ENCODE data around the gene MBD6. TPM values are rescaled to one million over a fixed set of nuclear protein-coding genes. Genes with fewer than 3 reads are reported as not detected.
"Not testable (repeated sequence)": the region's sequence is repeated elsewhere in the genome, so short reads cannot be mapped to it uniquely, and the experiment has no call there.

Gene MBD6
- total and polyA plus RNA-seq, 7 donors = 11.6 to 52.9 (median 29.5) TPM

- no peak overlapping the region for H3K4me3 ChIP-seq
- DNase-seq (no peak), ATAC-seq (no peak)
- no peak overlapping the region for H3K27ac ChIP-seq
- intact Hi-C loops (cut with DNase I) = no loop called here
- H3K4me1 ChIP-seq = peaks cover 3% of the 10 kb centered on the region
- 83 to 95% (median 85%) methylated on average over 2 of the region's 2 CpGs for WGBS, 3 donors
- H3K27me3 ChIP-seq (ENCODE audit: insufficient read depth in 3 of 3, low read length in 2 of 3) = peaks cover 0 to 16% (median 6%) of the 10 kb centered on the region in 3 donors
- no peaks in the 10 kb centered on the region for H3K36me3 ChIP-seq (ENCODE audit: insufficient read depth in 1 of 2, low read depth in 1 of 2)
- H3K9me3 ChIP-seq = no peaks in the 10 kb centered on the region
- no peak for TF ChIP-seq CTCF (IDR thresholded peaks at IDR 0.05)
These were observed 31.8 kb downstream of the MBD6 start for GRCh38 chr12:57554453-57554852.

- H3K36me3 ChIP-seq (ENCODE audit: insufficient read depth in 1 of 2, low read depth in 1 of 2) = no peaks in the 10 kb centered on the region
- ATAC-seq (no peak), DNase-seq (no peak)
- H3K4me3 ChIP-seq = no peak overlapping the region
- H3K27me3 ChIP-seq (ENCODE audit: insufficient read depth in 3 of 3, low read length in 2 of 3) = peaks cover 0 to 12% (median 5%) of the 10 kb centered on the region in 3 donors
- intact Hi-C loops (cut with DNase I) = no loop called here
- 95 to 100% (median 98%) methylated on average over 1 of the region's 1 CpG for WGBS, 3 donors
- H3K4me1 ChIP-seq = peaks cover 2% of the 10 kb centered on the region
- no peak overlapping the region for H3K27ac ChIP-seq
- no peak for TF ChIP-seq CTCF (IDR thresholded peaks at IDR 0.05)
- H3K9me3 ChIP-seq = no peaks in the 10 kb centered on the region
These were observed 32.3 kb downstream of the MBD6 start for GRCh38 chr12:57554897-57555296.

- H3K9me3 ChIP-seq = no peaks in the 10 kb centered on the region
- intact Hi-C loops (cut with DNase I) = no loop called here
- 80 to 93% (median 83%) methylated on average over 4 of the region's 4 CpGs for WGBS, 3 donors
- H3K4me1 ChIP-seq = no peaks in the 10 kb centered on the region
- no peaks in the 10 kb centered on the region for H3K36me3 ChIP-seq (ENCODE audit: insufficient read depth in 1 of 2, low read depth in 1 of 2)
- H3K4me3 ChIP-seq = no peak overlapping the region
- ATAC-seq (no peak), DNase-seq (no peak)
- H3K27me3 ChIP-seq (ENCODE audit: insufficient read depth in 3 of 3, low read length in 2 of 3) = peaks cover 0 to 9% (median 0%) of the 10 kb centered on the region in 3 donors
- H3K27ac ChIP-seq = no peak overlapping the region
- TF ChIP-seq CTCF (IDR thresholded peaks at IDR 0.05) = no peak
These were observed 36.2 kb downstream of the MBD6 start for GRCh38 chr12:57558864-57559263.

GRCh38 chr12:57560516-57560915, 37.9 kb downstream of the MBD6 start:
- H3K27me3 ChIP-seq (ENCODE audit: insufficient read depth in 3 of 3, low read length in 2 of 3) = peaks cover 0 to 9% (median 0%) of the 10 kb centered on the region in 3 donors
- no peaks in the 10 kb centered on the region for H3K4me1 ChIP-seq
- intact Hi-C loops (cut with DNase I) = no loop called here
- DNase-seq = no peak
- no peaks in the 10 kb centered on the region for H3K36me3 ChIP-seq (ENCODE audit: insufficient read depth in 1 of 2, low read depth in 1 of 2)
- no peak for TF ChIP-seq CTCF (IDR thresholded peaks at IDR 0.05)
- no peak overlapping the region for H3K4me3 ChIP-seq
- 91 to 96% (median 93%) methylated on average over 2 of the region's 2 CpGs for WGBS, 3 donors
- H3K27ac ChIP-seq = no peak overlapping the region
- no peak for ATAC-seq
- H3K9me3 ChIP-seq = no peaks in the 10 kb centered on the region

- DNase-seq; intact Hi-C loops (cut with DNase I); H3K27me3 ChIP-seq (ENCODE audit: insufficient read depth in 3 of 3, low read length in 2 of 3); H3K27ac ChIP-seq; ATAC-seq; H3K4me3 ChIP-seq; H3K36me3 ChIP-seq (ENCODE audit: insufficient read depth in 1 of 2, low read depth in 1 of 2); H3K9me3 ChIP-seq; H3K4me1 ChIP-seq: not testable (repeated sequence)
- WGBS, 3 donors = 53 to 61% (median 59%) methylated on average over 1 of the region's 1 CpG
These were observed 38.5 kb downstream of the MBD6 start for GRCh38 chr12:57561117-57561516.
